GM21825 (cell line): ENCODE measurements around the gene TMEM132C.

Source experiments
- ATAC-seq: cut with Tn5 transposase; IDR thresholded peaks from one replicate; pipeline ENCODE4 v1.9.1; 2021; ENCODE audit warnings: mild to moderate bottlenecking, moderate library complexity; ENCODE audit not compliant: unreplicated experiment

TMEM132C gene

GRCh38 chr12:128693771-128694170, 426.8 kb downstream of the TMEM132C start:
- ATAC-seq = no peak

GRCh38 chr12:128694445-128694844, 427.5 kb downstream of the TMEM132C start:
- ATAC-seq = no peak

GRCh38 chr12:128695697-128696096, 428.7 kb downstream of the TMEM132C start:
- no peak for ATAC-seq

GRCh38 chr12:128698301-128698972, 431.5 kb downstream of the TMEM132C start:
- no peak for ATAC-seq

GRCh38 chr12:128699106-128699505, 432.1 kb downstream of the TMEM132C start:
- ATAC-seq = no peak

GRCh38 chr12:128702371-128702770, 435.4 kb downstream of the TMEM132C start:
- ATAC-seq = no peak

- ATAC-seq = no peak
These were observed 438.2 kb downstream of the TMEM132C start for GRCh38 chr12:128705140-128705539.

GRCh38 chr12:128707488-128707887, 440.5 kb downstream of the TMEM132C start:
- ATAC-seq = no peak

- ATAC-seq = no peak
These were observed 441.8 kb downstream of the TMEM132C start for GRCh38 chr12:128708789-128709188.

- no peak for ATAC-seq
These were observed 442.7 kb downstream of the TMEM132C start for GRCh38 chr12:128709660-128710059.

GRCh38 chr12:128711486-128711885, 444.5 kb downstream of the TMEM132C start:
- ATAC-seq = no peak

- no peak for ATAC-seq
These were observed 445.7 kb downstream of the TMEM132C start for GRCh38 chr12:128712622-128713021.

- no peak for ATAC-seq
These were observed 448.5 kb downstream of the TMEM132C start for GRCh38 chr12:128715485-128715884.

- no peak for ATAC-seq
These were observed 457.6 kb downstream of the TMEM132C start for GRCh38 chr12:128724468-128725046.

- ATAC-seq = no peak
These were observed 459.9 kb downstream of the TMEM132C start for GRCh38 chr12:128726886-128727285.

GRCh38 chr12:128727461-128727860, 460.5 kb downstream of the TMEM132C start:
- ATAC-seq = no peak

GRCh38 chr12:128727999-128728398, 461.0 kb downstream of the TMEM132C start:
- ATAC-seq = no peak

GRCh38 chr12:128729628-128730121, 462.7 kb downstream of the TMEM132C start:
- no peak for ATAC-seq

GRCh38 chr12:128734371-128734770, 467.4 kb downstream of the TMEM132C start:
- ATAC-seq = no peak

GRCh38 chr12:128737292-128737966, 470.5 kb downstream of the TMEM132C start:
- no peak for ATAC-seq

- no peak for ATAC-seq
These were observed 476.9 kb downstream of the TMEM132C start for GRCh38 chr12:128743916-128744315.
